GM06990 (cell line): ENCODE measurements around the gene SPAG16.
"Not testable (repeated sequence)": the region's sequence is repeated elsewhere in the genome, so short reads cannot be mapped to it uniquely, and the experiment has no call there.

Experiments used
- DNase-seq: peaks from one replicate; pipeline ENCODE4 v3.0.0-alpha.2; 2011; ENCODE audit not compliant: insufficient read length; ENCODE audit errors: extremely low read depth
- H3K27me3 ChIP-seq: replicated peaks from 2 replicates; pipeline ENCODE4 v1.6.0; 2011; ENCODE audit warnings: low read length; ENCODE audit not compliant: control insufficient read depth, insufficient read depth
- H3K36me3 ChIP-seq: 2 replicates; pipeline ENCODE4 v1.5.1; 2011; ENCODE audit warnings: low read length; ENCODE audit not compliant: control insufficient read depth, insufficient read depth
- H3K4me3 ChIP-seq: replicated peaks from 2 replicates; pipeline ENCODE4 v1.5.1; 2011; ENCODE audit warnings: low read depth, mild to moderate bottlenecking, control low read depth, low read length
- CTCF ChIP-seq: IDR thresholded peaks from 2 replicates; pipeline ENCODE4 v1.5.1; 2011; ENCODE audit warnings: low read length, control low read depth, mild to moderate bottlenecking, inconsistent platforms; ENCODE audit not compliant: insufficient read depth, poor library complexity, severe bottlenecking

The SPAG16 gene

GRCh38 chr2:213689585-213689984, 405.3 kb downstream of the SPAG16 start:
- no peak for TF ChIP-seq CTCF

GRCh38 chr2:213691351-213691750, 407.1 kb downstream of the SPAG16 start:
- no peak for TF ChIP-seq CTCF

More at GRCh38 chr2:213689585-213689984, 405.3 kb downstream of the SPAG16 start:
- DNase-seq = no peak
- no peaks in the 10 kb centered on the region for H3K27me3 ChIP-seq
- no peak overlapping the region for H3K4me3 ChIP-seq
- no peaks in the 10 kb centered on the region for H3K36me3 ChIP-seq

GRCh38 chr2:213696442-213696841, 412.2 kb downstream of the SPAG16 start:
- TF ChIP-seq CTCF = no peak
- DNase-seq = no peak
- Histone ChIP-seq H3K4me3 (no peak overlapping the region), H3K27me3 (no peaks in the 10 kb centered on the region), H3K36me3 (no peaks in the 10 kb centered on the region)

More at GRCh38 chr2:213691351-213691750, 407.1 kb downstream of the SPAG16 start:
- H3K36me3 ChIP-seq = no peaks in the 10 kb centered on the region
- H3K27me3 ChIP-seq = no peaks in the 10 kb centered on the region
- no peak for DNase-seq
- no peak overlapping the region for H3K4me3 ChIP-seq

- not testable (repeated sequence) for H3K36me3 ChIP-seq, H3K4me3 ChIP-seq, DNase-seq, H3K27me3 ChIP-seq
Observed at GRCh38 chr2:213701365-213701764, 417.1 kb downstream of the SPAG16 start.

- Histone ChIP-seq H3K4me3 (no peak overlapping the region), H3K36me3 (no peaks in the 10 kb centered on the region), H3K27me3 (no peaks in the 10 kb centered on the region)
- no peak for TF ChIP-seq CTCF
- DNase-seq = no peak
Observed at GRCh38 chr2:213703406-213704098, 419.3 kb downstream of the SPAG16 start.

- DNase-seq = no peak
- Histone ChIP-seq H3K27me3 (no peaks in the 10 kb centered on the region), H3K36me3 (no peaks in the 10 kb centered on the region), H3K4me3 (no peak overlapping the region)
- TF ChIP-seq CTCF = no peak
Observed at GRCh38 chr2:213710164-213710563, 425.9 kb downstream of the SPAG16 start.

GRCh38 chr2:213718411-213718810, 434.1 kb downstream of the SPAG16 start:
- not testable (repeated sequence) for H3K4me3 ChIP-seq, H3K36me3 ChIP-seq, H3K27me3 ChIP-seq, DNase-seq
